H1 (cell line): ENCODE measurements around the gene RYR3. TPM values are rescaled to one million over a fixed set of nuclear protein-coding genes. Genes with fewer than 3 reads are reported as not detected.

Source experiments
- CTCF ChIA-PET: fragments of 300-600 bp; sonication (Branson Sonifier 250); formaldehyde crosslinking; loops from one replicate; lab custom pipeline; 2021; ENCODE audit not compliant: partially characterized antibody; lab: Charles Lee
- POLR2A ChIA-PET: fragments of 300-600 bp; sonication (Branson Sonifier 250); formaldehyde crosslinking; loops from one replicate; lab custom pipeline; 2021; ENCODE audit warnings: inconsistent platforms; ENCODE audit not compliant: partially characterized antibody; lab: Charles Lee
- DNase-seq, 2 experiments: peaks; one replicate each; pipeline versions ENCODE4 v3.0.0 to v3.0.0-alpha.2; 2010 to 2022; ENCODE audit warnings: low spot score in 2 of 2, low read depth in 1 of 2, mixed read lengths in 1 of 2
- FAIRE-seq: peaks from 2 replicates; lab custom pipeline; 2011; peaks lifted over from hg19 to GRCh38; lab: Jason Lieb, UNC
- H2AFZ ChIP-seq: 2 replicates; pipeline ENCODE4 v1.8.1; 2012; ENCODE audit warnings: low read length, inconsistent platforms
- H2AK5ac ChIP-seq: 2 replicates; pipeline ENCODE4 v1.6.1; 2013; ENCODE audit warnings: low read depth, low read length
- H2BK120ac ChIP-seq: replicated peaks from 2 replicates; pipeline ENCODE3; 2013; ENCODE audit warnings: low read depth, low read length, inconsistent platforms
- H2BK12ac ChIP-seq: 2 replicates; pipeline ENCODE4 v1.6.1; 2013; ENCODE audit warnings: low read depth, low read length
- H2BK15ac ChIP-seq: 2 replicates; pipeline ENCODE4 v1.6.1; 2013; ENCODE audit warnings: low read length
- H2BK20ac ChIP-seq: 2 replicates; pipeline ENCODE4 v1.6.1; 2013; ENCODE audit warnings: low read length
- H2BK5ac ChIP-seq: 2 replicates; pipeline ENCODE4 v1.6.1; 2013; ENCODE audit warnings: low read depth, low read length
- H3K14ac ChIP-seq: 2 replicates; pipeline ENCODE4 v1.6.1; 2013; ENCODE audit warnings: inconsistent platforms; ENCODE audit not compliant: insufficient read length
- H3K18ac ChIP-seq: 2 replicates; pipeline ENCODE4 v1.6.1; 2013; ENCODE audit warnings: low read length; ENCODE audit errors: extremely low read depth
- H3K23ac ChIP-seq: 2 replicates; pipeline ENCODE4 v1.6.1; 2013; ENCODE audit warnings: inconsistent platforms; ENCODE audit not compliant: insufficient read length
- H3K23me2 ChIP-seq: 2 replicates; pipeline ENCODE4 v1.6.1; 2013; ENCODE audit warnings: low read depth, low read length
- H3K27ac ChIP-seq: 2 replicates; pipeline ENCODE4 v1.6.1; 2011; ENCODE audit warnings: low read depth, low read length, inconsistent platforms
- H3K27me3 ChIP-seq, 4 experiments: replicated peaks in 1 of 4; 1 replicate in 1 of 4; 2 replicates in 3 of 4; pipeline versions ENCODE4 v1.6.1 to v1.8.1; 2011 to 2013; ENCODE audit warnings: low read length in 3 of 4, mild to moderate bottlenecking in 3 of 4, inconsistent platforms in 2 of 4, mixed read lengths in 2 of 4, moderate library complexity in 1 of 4; ENCODE audit not compliant: control insufficient read depth in 3 of 4, insufficient read depth in 3 of 4; ENCODE audit errors: extremely low read depth in 1 of 4
- H3K36me3 ChIP-seq, 4 experiments: 2 replicates each; pipeline versions ENCODE4 v1.6.1 to v1.8.1; 2011 to 2013; ENCODE audit warnings: mild to moderate bottlenecking in 4 of 4, low read length in 3 of 4, moderate library complexity in 2 of 4, control low read depth in 1 of 4, inconsistent platforms in 1 of 4; ENCODE audit not compliant: insufficient read depth in 4 of 4, control insufficient read depth in 2 of 4
- H3K4ac ChIP-seq: replicated peaks from 2 replicates; pipeline ENCODE3; 2013; ENCODE audit warnings: low read length, low read depth, mixed read lengths, inconsistent platforms; ENCODE audit not compliant: insufficient read length
- H3K4me1 ChIP-seq, 4 experiments: replicated peaks in 1 of 4; 1 replicate in 1 of 4; 2 replicates in 3 of 4; pipeline versions ENCODE4 v1.6.1 to v1.8.1; 2011 to 2013; ENCODE audit warnings: low read length in 3 of 4, inconsistent platforms in 2 of 4, mixed read lengths in 1 of 4; ENCODE audit not compliant: insufficient read depth in 4 of 4, control insufficient read depth in 3 of 4
- H3K4me2 ChIP-seq, 2 experiments: 2 replicates each; pipeline versions ENCODE4 v1.6.1 to v1.8.1; 2011 to 2013; ENCODE audit warnings: low read depth in 2 of 2, low read length in 2 of 2, control low read depth in 1 of 2, inconsistent platforms in 1 of 2, mild to moderate bottlenecking in 1 of 2; ENCODE audit not compliant: insufficient read depth in 1 of 2
- H3K4me3 ChIP-seq, 4 experiments: fragments of 200-600, 300-600 bp in 1 of 4; sonication (generic), shearing (Covaris generic), sonication (Bioruptor Twin) in 1 of 4; 2 replicates each; pipeline versions ENCODE4 v1.5.1 to v1.8.1; 2011 to 2016; ENCODE audit warnings: low read length in 4 of 4, low read depth in 3 of 4, control low read depth in 2 of 4, inconsistent platforms in 2 of 4, mild to moderate bottlenecking in 2 of 4, mixed read lengths in 1 of 4, moderate library complexity in 1 of 4; ENCODE audit not compliant: insufficient read depth in 2 of 4; ENCODE audit errors: extremely low read depth in 1 of 4
- H3K56ac ChIP-seq: replicated peaks from 2 replicates; pipeline ENCODE3; 2013; ENCODE audit warnings: low read depth, mild to moderate bottlenecking, mixed read lengths, low read length, inconsistent platforms; ENCODE audit not compliant: insufficient read length
- H3K79me1 ChIP-seq: 2 replicates; pipeline ENCODE4 v1.6.1; 2013; ENCODE audit warnings: low read depth, low read length, control low read depth
- H3K79me2 ChIP-seq, 2 experiments: 2 replicates each; pipeline versions ENCODE4 v1.6.1 to v1.8.1; 2012 to 2013; ENCODE audit warnings: low read length in 2 of 2, mild to moderate bottlenecking in 2 of 2, inconsistent platforms in 1 of 2; ENCODE audit not compliant: insufficient read depth in 2 of 2, control insufficient read depth in 1 of 2
- H3K9ac ChIP-seq, 4 experiments: replicated peaks in 1 of 4; 1 replicate in 1 of 4; 2 replicates in 3 of 4; pipeline versions ENCODE4 v1.6.1 to v1.8.1; 2011 to 2013; ENCODE audit warnings: low read depth in 3 of 4, low read length in 3 of 4, control low read depth in 2 of 4, mild to moderate bottlenecking in 2 of 4, moderate library complexity in 2 of 4, inconsistent platforms in 1 of 4; ENCODE audit errors: extremely low read depth in 1 of 4
- H3K9me3 ChIP-seq, 2 experiments: 2 replicates each; pipeline versions ENCODE4 v1.6.1 to v1.8.1; 2012 to 2013; ENCODE audit warnings: mild to moderate bottlenecking in 2 of 2, moderate library complexity in 2 of 2, control low read depth in 1 of 2, inconsistent platforms in 1 of 2, low read depth in 1 of 2, low read length in 1 of 2, mixed read lengths in 1 of 2; ENCODE audit not compliant: insufficient read depth in 2 of 2
- H4K20me1 ChIP-seq, 2 experiments: replicated peaks in 1 of 2; 2 replicates each; pipeline versions ENCODE3 to v1.8.1; 2011 to 2013; ENCODE audit warnings: inconsistent platforms in 2 of 2, low read length in 2 of 2, mild to moderate bottlenecking in 1 of 2; ENCODE audit not compliant: insufficient read depth in 2 of 2, control insufficient read depth in 1 of 2
- H4K5ac ChIP-seq: 2 replicates; pipeline ENCODE4 v1.6.1; 2013; ENCODE audit warnings: low read length, low read depth, mixed read lengths, inconsistent platforms; ENCODE audit not compliant: insufficient read length
- H4K8ac ChIP-seq: 2 replicates; pipeline ENCODE4 v1.8.0; 2013; ENCODE audit warnings: mild to moderate bottlenecking, moderate library complexity, low read length, inconsistent platforms; ENCODE audit not compliant: insufficient read depth; ENCODE audit errors: extremely low read depth
- H4K91ac ChIP-seq: replicated peaks from 2 replicates; pipeline ENCODE3; 2013; ENCODE audit warnings: low read length, mixed read lengths, inconsistent platforms; ENCODE audit not compliant: insufficient read length
- CREB1 ChIP-seq: IDR thresholded peaks from 2 replicates; pipeline ENCODE4 v1.6.1; 2012; ENCODE audit warnings: inconsistent platforms
- HDAC2 ChIP-seq, 2 experiments: fragments of 300-600 bp in 1 of 2; sonication (generic) in 1 of 2; IDR thresholded peaks; 2 replicates each; pipeline ENCODE4 v1.6.1; 2011 to 2012; ENCODE audit warnings: low read depth in 2 of 2, low read length in 2 of 2, mild to moderate bottlenecking in 2 of 2, moderate library complexity in 2 of 2, borderline replicate concordance in 1 of 2, inconsistent platforms in 1 of 2
- POLR2AphosphoS5 ChIP-seq: IDR thresholded peaks from 2 replicates; pipeline ENCODE4 v1.6.1; 2011; ENCODE audit warnings: low read depth, low read length
- SIX5 ChIP-seq: IDR thresholded peaks from 2 replicates; pipeline ENCODE4 v1.6.1; 2011; ENCODE audit warnings: mild to moderate bottlenecking, low read depth, low read length
- whole genome bisulfite sequencing, 2 experiments: shearing (Covaris generic) in 1 of 2; methylation state at CpG; one replicate each; pipeline versions ENCODE4 v1.1.6 to v1.1.7; 2013 to 2015; ENCODE audit warnings: low lambda C conversion rate in 2 of 2, mixed read lengths in 2 of 2, inconsistent platforms in 1 of 2, low coverage in 1 of 2, missing lambda C conversion rate in 1 of 2; ENCODE audit not compliant: insufficient replicate concordance in 2 of 2, insufficient coverage in 1 of 2, insufficient read length in 1 of 2; ENCODE audit errors: extremely low coverage in 1 of 2, missing lambda C conversion rate in 1 of 2; 5-methylcytosine and 5-hydroxymethylcytosine counted together
- polyA plus RNA-seq, 7 experiments: library from polyadenylated mRNA; depleted of rRNA in 3 of 7; stranded (reverse) in 5 of 7; unstranded in 2 of 7; fragments of >200 nt in 5 of 7; fragments of 200-250 nt in 2 of 7; gene quantifications; 1 replicate in 5 of 7; 2 replicates in 1 of 7; 4 replicates in 1 of 7; pipeline versions ENCODE4 v1.2.1 to v1.2.3, GENCODE V29; 2011 to 2013; ENCODE audit warnings: missing spikeins in 2 of 7, mixed read lengths in 2 of 7
- total RNA-seq: library from RNA; stranded (reverse); fragmentation: NEBNext Ultra II Directional; extraction: Animal tissue kit (Norgen Biotek cat#: 25700); gene quantifications from 2 replicates; pipeline ENCODE4 v1.2.1, GENCODE V29; 2021

Gene RYR3
- total and polyA plus RNA-seq, 2 of the 8 experiments (the other 6 are each of a cell fraction or from before 2014, with no cell fraction given) = 0.33 to 3.4 TPM

DNA sequence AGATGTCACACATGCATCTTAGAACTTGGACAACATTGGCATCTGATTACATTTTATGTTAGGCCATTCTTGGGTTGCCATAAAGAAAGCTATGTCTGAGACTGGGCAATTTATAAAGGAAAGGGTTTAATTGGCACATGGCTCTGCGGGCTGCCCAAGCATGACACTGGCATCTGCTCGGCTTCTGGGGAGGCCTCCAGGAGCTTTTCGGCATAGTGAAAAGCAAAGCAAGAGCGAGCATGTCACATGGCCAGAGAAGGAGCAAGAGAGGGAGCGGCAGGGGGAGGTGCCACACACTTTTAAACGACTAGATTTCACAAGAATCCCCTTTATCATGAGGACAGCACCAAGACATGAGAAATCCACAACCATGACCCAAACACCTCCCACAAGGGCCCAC lies 11.3 kb downstream of the RYR3 start:
- Histone ChIP-seq H2BK120ac (no peak overlapping the region), H3K27ac (no peak overlapping the region), H4K20me1 (no peaks in the 10 kb centered on the region), H3K79me1 (no peaks in the 10 kb centered on the region), H3K23me2 (no peaks in the 10 kb centered on the region), H2AK5ac (no peak overlapping the region), H4K5ac (no peak overlapping the region), H2BK15ac (no peak overlapping the region), H3K4me1 (no peaks in the 10 kb centered on the region), H3K9ac (no peak overlapping the region), H2BK20ac (no peak overlapping the region), H3K23ac (no peak overlapping the region), H3K79me2 (no peaks in the 10 kb centered on the region), H3K56ac (no peak overlapping the region), H3K14ac (no peak overlapping the region), H3K4ac (no peak overlapping the region), H3K4me3 (no peak overlapping the region), H3K9me3 (no peaks in the 10 kb centered on the region), H2BK5ac (no peak overlapping the region), H3K27me3 (no peaks in the 10 kb centered on the region), H3K36me3 (no peaks in the 10 kb centered on the region), H2BK12ac (no peak overlapping the region), H2AFZ (no peak overlapping the region), H4K8ac (no peak overlapping the region), H3K4me2 (no peak overlapping the region), H3K18ac (no peak overlapping the region), H4K91ac (no peak overlapping the region)
- WGBS, 2 experiments = 83% methylated on average over 6 of the region's 6 CpGs; no CpG with 5 or more reads in 1 of the 2 experiments
- CTCF ChIA-PET = interaction anchor here (1.0 kb wide), 1 partner anchor 89 kb away, joined by 3 read pairs; no protein-coding TSS in a partner anchor
- no peak for FAIRE-seq
- POLR2A ChIA-PET = interaction anchor here (0.6 kb wide), 1 partner anchor 539 kb away, joined by 3 read pairs; no protein-coding TSS in a partner anchor
- no peak for DNase-seq
- TF ChIP-seq POLR2AphosphoS5 = no peak
- TF ChIP-seq HDAC2 (IDR thresholded peaks at IDR 0.05; ENCODE audit: borderline replicate concordance in 1 of 2, low read depth in 2 of 2, low read length in 2 of 2) = no peak
- TF ChIP-seq CREB1 = no peak
- no peak for TF ChIP-seq SIX5
